Measurements from ENCODE around the gene ASIC2.

DNA sequence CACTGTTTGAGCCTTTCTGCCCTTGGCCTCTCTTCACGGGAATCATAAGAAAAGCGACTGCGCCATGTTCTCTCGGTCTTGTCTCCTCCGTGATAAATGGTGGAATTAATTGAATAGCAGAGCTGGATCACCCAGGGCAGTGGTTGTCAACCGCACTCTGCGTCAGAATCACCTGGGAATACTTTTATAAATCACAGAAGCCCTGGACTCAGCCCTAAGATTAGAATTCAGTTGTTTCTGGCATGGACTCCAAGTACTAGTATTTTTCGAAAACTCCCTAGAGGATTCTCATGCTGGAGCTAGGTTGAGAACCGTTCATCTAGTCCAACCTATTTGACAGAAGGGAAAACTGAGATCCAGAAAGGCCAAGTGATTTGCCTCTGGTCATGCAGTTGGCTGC is 237.3 kb downstream of the ASIC2 start:
- TF ChIP-seq CTCF (IDR thresholded peaks at IDR 0.05) (no peak), POLR2A (IDR thresholded peaks at IDR 0.05) (no peak)

Data from vagina (tissue), 2 donors.